T-cell (primary cell): Measurements from ENCODE around the gene HAS3. TPM values are rescaled to one million over a fixed set of nuclear protein-coding genes. Genes with fewer than 3 reads are reported as not detected.

ENCODE experiments used
- ATAC-seq, 4 experiments: fragments of 200-7000 bp in 3 of 4; fragments of 150-1000 bp in 1 of 4; cut with Tn5 transposase; replicated peaks in 1 of 4; 1 replicate in 3 of 4; 2 replicates in 1 of 4; pipeline ENCODE4 v1.10.0; 2021; ENCODE audit warnings: moderate library complexity in 3 of 4, mild to moderate bottlenecking in 2 of 4, moderate number of reproducible peaks in 1 of 4
- CTCF ChIA-PET, 2 donors: fragments of 300-600 bp; sonication (Branson Sonifier 250); formaldehyde crosslinking; loops; one replicate each; lab custom pipeline; 2022; ENCODE audit warnings: antibody characterized with exemption in 2 of 2; lab: Charles Lee
- POLR2A ChIA-PET, 2 donors: fragments of 300-600 bp; sonication (Branson Sonifier 250); formaldehyde crosslinking; loops; one replicate each; lab custom pipeline; 2022; ENCODE audit warnings: antibody characterized with exemption in 2 of 2; lab: Charles Lee
- DNase-seq, 35 experiments: peaks; one replicate each; pipeline versions ENCODE4 v3.0.0 to v3.0.0-alpha.2; 2013 to 2023
- H3K27ac ChIP-seq: one replicate; pipeline ENCODE4 v1.5.1; 2013; ENCODE audit warnings: low read length
- H3K27me3 ChIP-seq, 2 experiments: replicated peaks in 1 of 2; 1 replicate in 1 of 2; 2 replicates in 1 of 2; pipeline versions ENCODE4 v1.6.1 to v1.7.0; 2013; ENCODE audit warnings: low read length in 1 of 2, mixed read lengths in 1 of 2; ENCODE audit not compliant: control insufficient read depth in 2 of 2, insufficient read depth in 2 of 2; ENCODE audit errors: extremely low read depth in 1 of 2
- H3K36me3 ChIP-seq, 2 donors: 1 replicate in 1 of 2; 2 replicates in 1 of 2; pipeline versions ENCODE4 v1.6.1 to v1.7.0; 2013; ENCODE audit warnings: low read length in 1 of 2; ENCODE audit not compliant: control insufficient read depth in 2 of 2, insufficient read depth in 1 of 2; ENCODE audit errors: extremely low read depth in 1 of 2
- H3K4me1 ChIP-seq, 2 experiments: 1 replicate in 1 of 2; 2 replicates in 1 of 2; pipeline versions ENCODE4 v1.6.1 to v1.7.0; 2013; ENCODE audit warnings: low read length in 2 of 2, mixed read lengths in 1 of 2; ENCODE audit not compliant: insufficient read depth in 2 of 2, control insufficient read depth in 1 of 2; ENCODE audit errors: extremely low read depth in 1 of 2
- H3K4me3 ChIP-seq, 2 donors: 1 replicate in 1 of 2; 2 replicates in 1 of 2; pipeline versions ENCODE4 v1.5.1 to v1.7.0; 2013; ENCODE audit warnings: mild to moderate bottlenecking in 2 of 2, low read length in 1 of 2, moderate library complexity in 1 of 2; ENCODE audit not compliant: control insufficient read depth in 1 of 2; ENCODE audit errors: extremely low read depth in 1 of 2
- H3K9me3 ChIP-seq: 2 replicates; pipeline ENCODE4 v1.7.0; 2013
- H3K27ac Mint-ChIP-seq, 2 donors: one replicate each; pipeline ENCODE4 v1.8.0; 2020 to 2021; ENCODE audit warnings: mild to moderate bottlenecking in 2 of 2, mixed read lengths in 2 of 2
- H3K27me3 Mint-ChIP-seq, 2 donors: one replicate each; pipeline ENCODE4 v1.8.0; 2021 to 2022; ENCODE audit warnings: mixed read lengths in 2 of 2
- H3K36me3 Mint-ChIP-seq: one replicate; pipeline ENCODE4 v1.8.0; 2021; ENCODE audit warnings: mixed read lengths
- H3K4me1 Mint-ChIP-seq, 3 donors: one replicate each; pipeline ENCODE4 v1.8.0; 2020 to 2022; ENCODE audit warnings: mixed read lengths in 3 of 3, mild to moderate bottlenecking in 1 of 3
- H3K4me3 Mint-ChIP-seq, 3 donors: one replicate each; pipeline ENCODE4 v1.8.0; 2020 to 2022; ENCODE audit warnings: mild to moderate bottlenecking in 3 of 3, mixed read lengths in 3 of 3, moderate library complexity in 3 of 3
- H3K9me3 Mint-ChIP-seq, 3 donors: one replicate each; pipeline ENCODE4 v1.8.0; 2020 to 2022; ENCODE audit warnings: mixed read lengths in 3 of 3
- WGBS: methylation state at CpG from one replicate; pipeline ENCODE4 v1.1.5; 2013; ENCODE audit warnings: missing lambda C conversion rate; ENCODE audit not compliant: insufficient coverage; 5-methylcytosine and 5-hydroxymethylcytosine counted together
- total RNA-seq, 35 experiments: library from RNA in 6 of 35; stranded (reverse) in 6 of 35; fragments of 120-200 nt in 1 of 35; gene quantifications; one replicate each; pipeline versions ENCODE4 v1.2.1 to v1.2.4 and lab custom pipeline; 2013 to 2026

HAS3 gene
- total RNA-seq, 5 donors from 2014 or later (not counting 1 experiment from before 2014, with no cell fraction given): 2.0 to 4.7 (median 3.4) TPM

GRCh38 chr16:69116906-69117305 is 11.5 kb downstream of the HAS3 start:
- Histone ChIP-seq H3K36me3 (peaks cover 3 to 64% of the 10 kb centered on the region in 2 donors), H3K9me3 (no peaks in the 10 kb centered on the region), H3K4me1 (peaks cover 0 to 12% of the 10 kb centered on the region in 2 experiments), H3K4me3 (no peak overlapping the region), H3K27me3 (peaks cover 0 to 6% of the 10 kb centered on the region in 2 experiments), H3K27ac (no peak overlapping the region)
- peaks cover 35% of the 10 kb centered on the region for H3K36me3 Mint-ChIP-seq
- no peak overlapping the region for H3K4me3 Mint-ChIP-seq
- WGBS: 55% methylated on average over 5 of the region's 6 CpGs
- ChIA-PET POLR2A (no interaction called here), CTCF (no interaction called here)
- peaks cover 0 to 10% (median 6%) of the 10 kb centered on the region in 3 donors for H3K4me1 Mint-ChIP-seq
- H3K9me3 Mint-ChIP-seq: no peaks in the 10 kb centered on the region
- no peaks in the 10 kb centered on the region for H3K27me3 Mint-ChIP-seq
- no peak for DNase-seq
- no peak overlapping the region for H3K27ac Mint-ChIP-seq
- no peak for ATAC-seq

GRCh38 chr16:69118468-69118867 is 13.0 kb downstream of the HAS3 start:
- no peak overlapping the region for H3K27ac Mint-ChIP-seq
- H3K36me3 Mint-ChIP-seq: peaks cover 35% of the 10 kb centered on the region
- H3K4me3 Mint-ChIP-seq: no peak overlapping the region
- ChIA-PET POLR2A (no interaction called here), CTCF (interaction anchor here in 1 of 2 donors (0.6 kb wide), 1 partner anchor 12 kb away, joined by 3 read pairs; no protein-coding TSS in a partner anchor)
- no peaks in the 10 kb centered on the region for H3K9me3 Mint-ChIP-seq
- H3K4me3 ChIP-seq: no peak overlapping the region
- DNase-seq: no peak
- no peaks in the 10 kb centered on the region for H3K9me3 ChIP-seq
- 90% methylated on average over 2 of the region's 2 CpGs for WGBS
- peaks cover 0 to 10% (median 6%) of the 10 kb centered on the region in 3 donors for H3K4me1 Mint-ChIP-seq
- ATAC-seq: no peak
- peaks cover 0 to 4% of the 10 kb centered on the region in 2 experiments for H3K4me1 ChIP-seq
- H3K27me3 ChIP-seq: no peaks in the 10 kb centered on the region
- H3K36me3 ChIP-seq: peaks cover 3 to 64% of the 10 kb centered on the region in 2 donors
- H3K27ac ChIP-seq: no peak overlapping the region
- H3K27me3 Mint-ChIP-seq: no peaks in the 10 kb centered on the region

- H3K4me3 ChIP-seq: no peak overlapping the region
- Mint-ChIP-seq H3K9me3 (no peaks in the 10 kb centered on the region), H3K4me1 (peaks cover 4 to 11% (median 7%) of the 10 kb centered on the region in 3 donors), H3K27me3 (no peaks in the 10 kb centered on the region), H3K36me3 (peaks cover 35% of the 10 kb centered on the region), H3K4me3 (no peak overlapping the region), H3K27ac (no peak overlapping the region)
- CTCF ChIA-PET: no interaction called here
- no peak for ATAC-seq
- H3K36me3 ChIP-seq: peaks cover 3 to 64% of the 10 kb centered on the region in 2 donors
- no peaks in the 10 kb centered on the region for H3K27me3 ChIP-seq
- peaks cover 0 to 4% of the 10 kb centered on the region in 2 experiments for H3K4me1 ChIP-seq
- no peak for DNase-seq
- no peaks in the 10 kb centered on the region for H3K9me3 ChIP-seq
- 94% methylated on average over 2 of the region's 2 CpGs for WGBS
- POLR2A ChIA-PET: no interaction called here
- H3K27ac ChIP-seq: no peak overlapping the region
Observed at GRCh38 chr16:69118994-69119393, 13.5 kb downstream of the HAS3 start.

- ChIA-PET CTCF (no interaction called here), POLR2A (no interaction called here)
- Histone ChIP-seq H3K4me1 (peaks cover 0 to 7% of the 10 kb centered on the region in 2 experiments), H3K27me3 (no peaks in the 10 kb centered on the region), H3K27ac (no peak overlapping the region), H3K4me3 (no peak overlapping the region), H3K36me3 (peaks cover 3 to 59% of the 10 kb centered on the region in 2 donors), H3K9me3 (no peaks in the 10 kb centered on the region)
- Mint-ChIP-seq H3K27me3 (no peaks in the 10 kb centered on the region), H3K4me1 (peaks cover 6 to 13% (median 9%) of the 10 kb centered on the region in 3 donors), H3K27ac (no peak overlapping the region), H3K9me3 (no peaks in the 10 kb centered on the region), H3K36me3 (peaks cover 34% of the 10 kb centered on the region), H3K4me3 (no peak overlapping the region)
- DNase-seq: no peak
- WGBS: 100% methylated on average over 2 of the region's 2 CpGs
- ATAC-seq: no peak
Observed at GRCh38 chr16:69119536-69119935, 14.1 kb downstream of the HAS3 start.

- Mint-ChIP-seq H3K27me3 (no peaks in the 10 kb centered on the region), H3K4me3 (no peak overlapping the region), H3K36me3 (peaks cover 28% of the 10 kb centered on the region), H3K4me1 (peaks cover 7 to 13% (median 9%) of the 10 kb centered on the region in 3 donors), H3K27ac (no peak overlapping the region), H3K9me3 (no peaks in the 10 kb centered on the region)
- Histone ChIP-seq H3K27me3 (no peaks in the 10 kb centered on the region), H3K36me3 (peaks cover 3 to 53% of the 10 kb centered on the region in 2 donors), H3K4me3 (no peak overlapping the region), H3K27ac (no peak overlapping the region), H3K4me1 (peaks cover 0 to 7% of the 10 kb centered on the region in 2 experiments), H3K9me3 (no peaks in the 10 kb centered on the region)
- POLR2A ChIA-PET: no interaction called here
- DNase-seq (no peak), ATAC-seq (no peak)
- WGBS: 95% methylated on average over 18 of the region's 19 CpGs
- CTCF ChIA-PET: interaction anchor here in 1 of 2 donors (0.7 to 1.5 kb wide), 4 partner anchors 9 to 273 kb away, joined by 3 to 5 read pairs (median 4); no protein-coding TSS in a partner anchor
Observed at GRCh38 chr16:69120096-69120664, 14.7 kb downstream of the HAS3 start.

GRCh38 chr16:69123910-69124309 is 18.5 kb downstream of the HAS3 start:
- 67% methylated on average over 1 of the region's 3 CpGs for WGBS
- Histone ChIP-seq H3K4me1 (peaks cover 0 to 4% of the 10 kb centered on the region in 2 experiments), H3K36me3 (peaks cover 3 to 35% of the 10 kb centered on the region in 2 donors), H3K27me3 (no peaks in the 10 kb centered on the region), H3K27ac (no peak overlapping the region), H3K4me3 (no peak overlapping the region), H3K9me3 (no peaks in the 10 kb centered on the region)
- ATAC-seq (peak; percentile 32 to 82 (median 62)), DNase-seq (peak in 33 of 35 experiments; percentile 20 to 86 (median 64))
- no peaks in the 10 kb centered on the region for H3K9me3 Mint-ChIP-seq
- POLR2A ChIA-PET: interaction anchor here in 1 of 2 donors (0.7 kb wide), 1 partner anchor 188 kb away, joined by 3 read pairs; no protein-coding TSS in a partner anchor
- H3K27ac Mint-ChIP-seq: no peak overlapping the region
- no peak overlapping the region for H3K4me3 Mint-ChIP-seq
- H3K4me1 Mint-ChIP-seq: peaks cover 21 to 29% (median 25%) of the 10 kb centered on the region in 3 donors
- no peaks in the 10 kb centered on the region for H3K27me3 Mint-ChIP-seq
- H3K36me3 Mint-ChIP-seq: peaks cover 15% of the 10 kb centered on the region
- CTCF ChIA-PET: interaction anchor here (0.6 to 2.4 kb wide), 20 partner anchors 8 to 1662 kb away, joined by 3 to 11 read pairs (median 4); partner anchors contain the start of genes CHTF8 (in 1 of the 2) and UTP4 (in 1 of the 2)
